ENCODE data around the gene MECP2.
"Not testable (repeated sequence)": the region's sequence is repeated elsewhere in the genome, so short reads cannot be mapped to it uniquely, and the experiment has no call there.

Gene MECP2

GRCh38 chrX:154012336-154012991 lies 85.1 kb downstream of the MECP2 start:
- Histone ChIP-seq H3K27me3 (ENCODE audit: insufficient read depth, low read length) (no peaks in the 10 kb centered on the region), H3K4me3 (ENCODE audit: low read length) (no peak overlapping the region), H3K9ac (ENCODE audit: low read depth, low read length) (no peak overlapping the region), H3K27ac (ENCODE audit: low read length) (no peak overlapping the region), H3K4me1 (ENCODE audit: insufficient read depth, low read length) (no peaks in the 10 kb centered on the region), H3K9me3 (ENCODE audit: insufficient read depth, low read depth, low read length) (no peaks in the 10 kb centered on the region), H3K36me3 (ENCODE audit: insufficient read depth, low read depth, low read length) (peaks cover 17% of the 10 kb centered on the region; the same call in 1 of the 2 replicates)

- Histone ChIP-seq H3K27me3 (ENCODE audit: insufficient read depth, low read length) (no peaks in the 10 kb centered on the region), H3K9me3 (ENCODE audit: insufficient read depth, low read depth, low read length) (no peaks in the 10 kb centered on the region), H3K4me1 (ENCODE audit: insufficient read depth, low read length) (no peaks in the 10 kb centered on the region), H3K4me3 (ENCODE audit: low read length) (no peak overlapping the region), H3K36me3 (ENCODE audit: insufficient read depth, low read depth, low read length) (peaks cover 13% of the 10 kb centered on the region; the same call in 1 of the 2 replicates), H3K27ac (ENCODE audit: low read length) (no peak overlapping the region), H3K9ac (ENCODE audit: low read depth, low read length) (no peak overlapping the region)
Observed at GRCh38 chrX:154011376-154012335, 85.9 kb downstream of the MECP2 start.

GRCh38 chrX:154010330-154011087 lies 87.0 kb downstream of the MECP2 start:
- Histone ChIP-seq H3K9me3 (ENCODE audit: insufficient read depth, low read depth, low read length) (no peaks in the 10 kb centered on the region), H3K4me3 (ENCODE audit: low read length) (no peak overlapping the region), H3K27ac (ENCODE audit: low read length) (no peak overlapping the region), H3K27me3 (ENCODE audit: insufficient read depth, low read length) (no peaks in the 10 kb centered on the region), H3K4me1 (ENCODE audit: insufficient read depth, low read length) (no peaks in the 10 kb centered on the region), H3K36me3 (ENCODE audit: insufficient read depth, low read depth, low read length) (peaks cover 8% of the 10 kb centered on the region; the same call in 1 of the 2 replicates), H3K9ac (ENCODE audit: low read depth, low read length) (no peak overlapping the region)

- Histone ChIP-seq H3K4me1 (ENCODE audit: insufficient read depth, low read length) (no peaks in the 10 kb centered on the region), H3K9ac (ENCODE audit: low read depth, low read length) (no peak overlapping the region), H3K27me3 (ENCODE audit: insufficient read depth, low read length) (no peaks in the 10 kb centered on the region), H3K27ac (ENCODE audit: low read length) (no peak overlapping the region), H3K9me3 (ENCODE audit: insufficient read depth, low read depth, low read length) (no peaks in the 10 kb centered on the region), H3K36me3 (ENCODE audit: insufficient read depth, low read depth, low read length) (peaks cover 8% of the 10 kb centered on the region; the same call in 1 of the 2 replicates), H3K4me3 (ENCODE audit: low read length) (no peak overlapping the region)
Observed at GRCh38 chrX:154008521-154008920, 89.0 kb downstream of the MECP2 start.

- Histone ChIP-seq H3K27me3 (ENCODE audit: insufficient read depth, low read length) (no peaks in the 10 kb centered on the region), H3K9me3 (ENCODE audit: insufficient read depth, low read depth, low read length) (no peaks in the 10 kb centered on the region), H3K4me1 (ENCODE audit: insufficient read depth, low read length) (no peaks in the 10 kb centered on the region)
Observed at GRCh38 chrX:154006947-154007346, 90.6 kb downstream of the MECP2 start.

GRCh38 chrX:154004315-154004714 lies 93.2 kb downstream of the MECP2 start:
- Histone ChIP-seq H3K4me1 (ENCODE audit: insufficient read depth, low read length) (no peaks in the 10 kb centered on the region), H3K4me3 (ENCODE audit: low read length) (no peak overlapping the region), H3K27ac (ENCODE audit: low read length) (no peak overlapping the region), H3K27me3 (ENCODE audit: insufficient read depth, low read length) (no peaks in the 10 kb centered on the region), H3K36me3 (ENCODE audit: insufficient read depth, low read depth, low read length) (no peaks in the 10 kb centered on the region), H3K9me3 (ENCODE audit: insufficient read depth, low read depth, low read length) (no peaks in the 10 kb centered on the region), H3K9ac (ENCODE audit: low read depth, low read length) (no peak overlapping the region)

More at GRCh38 chrX:154006947-154007346, 90.6 kb downstream of the MECP2 start:
- peaks cover 7% of the 10 kb centered on the region; the same call in 1 of the 2 replicates for H3K36me3 ChIP-seq (ENCODE audit: insufficient read depth, low read depth, low read length)
- no peak overlapping the region for H3K9ac ChIP-seq (ENCODE audit: low read depth, low read length)
- H3K27ac ChIP-seq (ENCODE audit: low read length) = no peak overlapping the region
- no peak overlapping the region for H3K4me3 ChIP-seq (ENCODE audit: low read length)

GRCh38 chrX:154002215-154002719 lies 95.2 kb downstream of the MECP2 start:
- H3K9ac ChIP-seq (ENCODE audit: low read depth, low read length) = no peak overlapping the region; the same call in 1 of the 2 replicates
- no peak overlapping the region for H3K4me3 ChIP-seq (ENCODE audit: low read length)
- H3K4me1 ChIP-seq (ENCODE audit: insufficient read depth, low read length) = no peaks in the 10 kb centered on the region
- H3K27ac ChIP-seq (ENCODE audit: low read length) = no peak overlapping the region
- H3K9me3 ChIP-seq (ENCODE audit: insufficient read depth, low read depth, low read length) = no peaks in the 10 kb centered on the region
- H3K36me3 ChIP-seq (ENCODE audit: insufficient read depth, low read depth, low read length) = no peaks in the 10 kb centered on the region
- no peaks in the 10 kb centered on the region for H3K27me3 ChIP-seq (ENCODE audit: insufficient read depth, low read length)

GRCh38 chrX:154000051-154000450 lies 97.5 kb downstream of the MECP2 start:
- Histone ChIP-seq H3K36me3 (ENCODE audit: insufficient read depth, low read depth, low read length) (no peaks in the 10 kb centered on the region), H3K27ac (ENCODE audit: low read length) (no peak overlapping the region), H3K4me1 (ENCODE audit: insufficient read depth, low read length) (no peaks in the 10 kb centered on the region), H3K9ac (ENCODE audit: low read depth, low read length) (no peak overlapping the region), H3K27me3 (ENCODE audit: insufficient read depth, low read length) (no peaks in the 10 kb centered on the region), H3K4me3 (ENCODE audit: low read length) (no peak overlapping the region), H3K9me3 (ENCODE audit: insufficient read depth, low read depth, low read length) (no peaks in the 10 kb centered on the region)

- Histone ChIP-seq H3K36me3 (ENCODE audit: insufficient read depth, low read depth, low read length) (no peaks in the 10 kb centered on the region), H3K27ac (ENCODE audit: low read length) (no peak overlapping the region), H3K4me3 (ENCODE audit: low read length) (no peak overlapping the region), H3K27me3 (ENCODE audit: insufficient read depth, low read length) (no peaks in the 10 kb centered on the region), H3K9me3 (ENCODE audit: insufficient read depth, low read depth, low read length) (no peaks in the 10 kb centered on the region), H3K9ac (ENCODE audit: low read depth, low read length) (peak overlapping the region; percentile 32; the same call in 1 of the 2 replicates), H3K4me1 (ENCODE audit: insufficient read depth, low read length) (no peaks in the 10 kb centered on the region)
Observed at GRCh38 chrX:153999359-154000037, 98.0 kb downstream of the MECP2 start.

- Histone ChIP-seq H3K27me3 (ENCODE audit: insufficient read depth, low read length) (no peaks in the 10 kb centered on the region), H3K9ac (ENCODE audit: low read depth, low read length) (no peak overlapping the region), H3K36me3 (ENCODE audit: insufficient read depth, low read depth, low read length) (no peaks in the 10 kb centered on the region), H3K27ac (ENCODE audit: low read length) (no peak overlapping the region), H3K9me3 (ENCODE audit: insufficient read depth, low read depth, low read length) (no peaks in the 10 kb centered on the region), H3K4me3 (ENCODE audit: low read length) (no peak overlapping the region), H3K4me1 (ENCODE audit: insufficient read depth, low read length) (no peaks in the 10 kb centered on the region)
Observed at GRCh38 chrX:153995504-153995903, 102.0 kb downstream of the MECP2 start.

- not testable (repeated sequence) for H3K27me3 ChIP-seq (ENCODE audit: insufficient read depth, low read length); H3K4me1 ChIP-seq (ENCODE audit: insufficient read depth, low read length); H3K9ac ChIP-seq (ENCODE audit: low read depth, low read length); H3K9me3 ChIP-seq (ENCODE audit: insufficient read depth, low read depth, low read length); H3K27ac ChIP-seq (ENCODE audit: low read length); H3K4me3 ChIP-seq (ENCODE audit: low read length); H3K36me3 ChIP-seq (ENCODE audit: insufficient read depth, low read depth, low read length)
Observed at GRCh38 chrX:153994398-153994797, 103.1 kb downstream of the MECP2 start.

Measured in iPS-20b (cell line).